GM12878 (cell line): ENCODE results near the gene SMAD5. TPM values are rescaled to one million over a fixed set of nuclear protein-coding genes. Genes with fewer than 3 reads are reported as not detected.

Experiments used
- BCL3 ChIP-seq: IDR thresholded peaks from 2 replicates; pipeline ENCODE4 v1.6.1; 2011; ENCODE audit warnings: borderline replicate concordance, low read depth, mild to moderate bottlenecking, moderate library complexity, low read length; ENCODE audit not compliant: insufficient read depth, poor library complexity, severe bottlenecking
- CBFB ChIP-seq: IDR thresholded peaks from 2 replicates; pipeline ENCODE4 v1.6.1; 2016; ENCODE audit warnings: antibody characterized with exemption, low read depth
- E4F1 ChIP-seq: fragments of 450-650 bp; IDR thresholded peaks from 2 replicates; pipeline ENCODE4 v1.6.1; 2018; ENCODE audit warnings: borderline replicate concordance, mild to moderate bottlenecking; ENCODE audit not compliant: partially characterized antibody
- ESRRA ChIP-seq: IDR thresholded peaks from 2 replicates; pipeline ENCODE4 v1.6.1; 2012; ENCODE audit warnings: mild to moderate bottlenecking, low read length, improper control_type of control experiment
- FOXM1 ChIP-seq: IDR thresholded peaks from 2 replicates; pipeline ENCODE4 v1.6.1; 2012; ENCODE audit warnings: low read depth, mild to moderate bottlenecking, inconsistent platforms, low read length, moderate library complexity
- IKZF2 ChIP-seq, 2 experiments: fragments of 450-650 bp; IDR thresholded peaks; 2 replicates each; pipeline ENCODE4 v1.6.1; 2017; ENCODE audit warnings: mild to moderate bottlenecking in 2 of 2, moderate library complexity in 2 of 2
- NFIC ChIP-seq: IDR thresholded peaks from 2 replicates; pipeline ENCODE4 v1.6.1; 2012; ENCODE audit warnings: low read depth, mild to moderate bottlenecking, inconsistent platforms, low read length, moderate library complexity
- NR2C1 ChIP-seq: fragments of 450-650 bp; IDR thresholded peaks from 2 replicates; pipeline ENCODE4 v1.6.1; 2017; ENCODE audit warnings: antibody characterized with exemption, mild to moderate bottlenecking, moderate library complexity
- SPI1 ChIP-seq: IDR thresholded peaks from 2 replicates; pipeline ENCODE4 v1.6.1; 2011; ENCODE audit warnings: low read depth, mild to moderate bottlenecking, low read length, moderate library complexity, borderline replicate concordance; ENCODE audit not compliant: insufficient read depth
- STAT1 ChIP-seq: fragments of 450-650 bp; conservative IDR thresholded peaks from 2 replicates; pipeline ENCODE4 v1.6.1; 2014; ENCODE audit warnings: antibody characterized with exemption, mild to moderate bottlenecking
- YY1 ChIP-seq: IDR thresholded peaks from 2 replicates; pipeline ENCODE4 v1.6.1; 2011; ENCODE audit warnings: low read depth, mild to moderate bottlenecking, low read length
- ZNF207 ChIP-seq: fragments of 450-650 bp; IDR thresholded peaks from 2 replicates; pipeline ENCODE4 v1.6.1; 2014; ENCODE audit warnings: antibody characterized with exemption, mild to moderate bottlenecking, borderline replicate concordance
- ZNF592 ChIP-seq: fragments of 450-650 bp; IDR thresholded peaks from 2 replicates; pipeline ENCODE4 v1.6.1; 2017; ENCODE audit warnings: mild to moderate bottlenecking, moderate library complexity
- ZZZ3 ChIP-seq: IDR thresholded peaks from 2 replicates; pipeline ENCODE4 v1.6.1; 2011; ENCODE audit warnings: low read depth; ENCODE audit not compliant: control insufficient read depth, insufficient read length
- polyA plus RNA-seq, 11 experiments: library from polyadenylated mRNA; depleted of rRNA in 4 of 11; unstranded in 6 of 11; stranded (reverse) in 5 of 11; fragments of >200 nt; fragmentation: Nextera tagmentation in 4 of 11; fragmentation: Illumina TruSeq in 1 of 11; extraction: Ambion mirVana in 4 of 11; extraction: Trizol in 1 of 11; gene quantifications; 1 replicate in 1 of 11; 2 replicates in 10 of 11; pipeline versions ENCODE4 v1.2.1 to v1.2.3, GENCODE V29; 2011 to 2016; ENCODE audit warnings: inconsistent platforms in 2 of 11, missing spikeins in 2 of 11, low read depth in 1 of 11
- total RNA-seq, 4 experiments: library from RNA; depleted of rRNA in 3 of 4; stranded (reverse); fragments of >200 nt in 3 of 4; fragmentation: Illumina TruSeq in 1 of 4; extraction: Trizol in 1 of 4; gene quantifications; 2 replicates each; pipeline versions ENCODE4 v1.2.1 to v1.2.3, GENCODE V29; 2013 to 2021
- TF ChIP-seq, protein P1 (sequence below): fragments of 450-650 bp; IDR thresholded peaks from 2 replicates; pipeline ENCODE4 v1.6.1; 2018; ENCODE audit warnings: mild to moderate bottlenecking, low read depth, moderate library complexity; ENCODE audit not compliant: partially characterized antibody
- TF ChIP-seq, protein P2 (sequence below), 3 experiments: IDR thresholded peaks in 2 of 3; conservative IDR thresholded peaks in 1 of 3; 2 replicates each; pipeline ENCODE4 v1.5.1; 2011; ENCODE audit warnings: low read depth in 3 of 3, low read length in 3 of 3, mild to moderate bottlenecking in 3 of 3, control low read depth in 2 of 3, moderate library complexity in 2 of 3, inconsistent platforms in 1 of 3, mixed read lengths in 1 of 3; ENCODE audit not compliant: control insufficient read depth in 2 of 3, insufficient read depth in 1 of 3; ENCODE audit errors: extremely low read depth in 1 of 3

The SMAD5 gene
- total and polyA plus RNA-seq, 10 of the 15 experiments (the other 5 are each of a cell fraction or from before 2014, with no cell fraction given), result 3.6 to 40.6 (median 11.7) TPM

DNA sequence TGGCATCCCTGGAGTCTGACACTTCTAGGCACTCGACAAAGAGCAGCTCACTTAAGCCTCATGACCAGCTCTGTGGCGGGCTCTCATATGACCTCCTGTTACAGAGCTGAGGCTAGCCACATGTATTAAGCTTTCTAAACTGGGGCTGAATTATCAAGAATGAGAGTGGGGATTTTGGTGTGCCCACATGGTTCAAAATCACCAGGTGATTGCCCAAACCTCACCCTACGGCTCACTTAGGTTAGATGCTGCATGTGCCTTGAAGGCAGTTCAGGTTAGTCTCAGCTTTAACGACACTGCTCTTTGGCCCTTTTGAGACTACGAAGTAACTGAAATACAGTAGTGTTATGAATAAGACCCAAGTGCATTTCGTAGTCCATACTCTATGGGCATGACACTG lies 99.7 kb downstream of the SMAD5 start (continued):
- TF ChIP-seq ZNF592, result no peak
- no peak for TF ChIP-seq CBFB
- TF ChIP-seq, protein P1, sequence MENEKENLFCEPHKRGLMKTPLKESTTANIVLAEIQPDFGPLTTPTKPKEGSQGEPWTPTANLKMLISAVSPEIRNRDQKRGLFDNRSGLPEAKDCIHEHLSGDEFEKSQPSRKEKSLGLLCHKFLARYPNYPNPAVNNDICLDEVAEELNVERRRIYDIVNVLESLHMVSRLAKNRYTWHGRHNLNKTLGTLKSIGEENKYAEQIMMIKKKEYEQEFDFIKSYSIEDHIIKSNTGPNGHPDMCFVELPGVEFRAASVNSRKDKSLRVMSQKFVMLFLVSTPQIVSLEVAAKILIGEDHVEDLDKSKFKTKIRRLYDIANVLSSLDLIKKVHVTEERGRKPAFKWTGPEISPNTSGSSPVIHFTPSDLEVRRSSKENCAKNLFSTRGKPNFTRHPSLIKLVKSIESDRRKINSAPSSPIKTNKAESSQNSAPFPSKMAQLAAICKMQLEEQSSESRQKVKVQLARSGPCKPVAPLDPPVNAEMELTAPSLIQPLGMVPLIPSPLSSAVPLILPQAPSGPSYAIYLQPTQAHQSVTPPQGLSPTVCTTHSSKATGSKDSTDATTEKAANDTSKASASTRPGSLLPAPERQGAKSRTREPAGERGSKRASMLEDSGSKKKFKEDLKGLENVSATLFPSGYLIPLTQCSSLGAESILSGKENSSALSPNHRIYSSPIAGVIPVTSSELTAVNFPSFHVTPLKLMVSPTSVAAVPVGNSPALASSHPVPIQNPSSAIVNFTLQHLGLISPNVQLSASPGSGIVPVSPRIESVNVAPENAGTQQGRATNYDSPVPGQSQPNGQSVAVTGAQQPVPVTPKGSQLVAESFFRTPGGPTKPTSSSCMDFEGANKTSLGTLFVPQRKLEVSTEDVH, result no peak
- no peak for TF ChIP-seq NR2C1
- no peak for TF ChIP-seq STAT1
- TF ChIP-seq SPI1, result no peak
- TF ChIP-seq, protein P2, sequence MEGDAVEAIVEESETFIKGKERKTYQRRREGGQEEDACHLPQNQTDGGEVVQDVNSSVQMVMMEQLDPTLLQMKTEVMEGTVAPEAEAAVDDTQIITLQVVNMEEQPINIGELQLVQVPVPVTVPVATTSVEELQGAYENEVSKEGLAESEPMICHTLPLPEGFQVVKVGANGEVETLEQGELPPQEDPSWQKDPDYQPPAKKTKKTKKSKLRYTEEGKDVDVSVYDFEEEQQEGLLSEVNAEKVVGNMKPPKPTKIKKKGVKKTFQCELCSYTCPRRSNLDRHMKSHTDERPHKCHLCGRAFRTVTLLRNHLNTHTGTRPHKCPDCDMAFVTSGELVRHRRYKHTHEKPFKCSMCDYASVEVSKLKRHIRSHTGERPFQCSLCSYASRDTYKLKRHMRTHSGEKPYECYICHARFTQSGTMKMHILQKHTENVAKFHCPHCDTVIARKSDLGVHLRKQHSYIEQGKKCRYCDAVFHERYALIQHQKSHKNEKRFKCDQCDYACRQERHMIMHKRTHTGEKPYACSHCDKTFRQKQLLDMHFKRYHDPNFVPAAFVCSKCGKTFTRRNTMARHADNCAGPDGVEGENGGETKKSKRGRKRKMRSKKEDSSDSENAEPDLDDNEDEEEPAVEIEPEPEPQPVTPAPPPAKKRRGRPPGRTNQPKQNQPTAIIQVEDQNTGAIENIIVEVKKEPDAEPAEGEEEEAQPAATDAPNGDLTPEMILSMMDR (IDR thresholded peaks at IDR 0.05 in 2 of 3, conservative IDR thresholded peaks at IDR 0.05 in 1 of 3; ENCODE audit: control insufficient read depth in 2 of 3, extremely low read depth in 1 of 3, insufficient read depth in 1 of 3, low read depth in 3 of 3, low read length in 3 of 3), result no peak
- TF ChIP-seq ZNF207, result no peak
- no peak; a peak in 1 of 4 replicates for TF ChIP-seq IKZF2 (IDR thresholded peaks at IDR 0.05)
- no peak for TF ChIP-seq YY1
- TF ChIP-seq NFIC, result no peak
- TF ChIP-seq ZZZ3, result no peak
- TF ChIP-seq BCL3, result no peak
- TF ChIP-seq FOXM1, result no peak
- TF ChIP-seq E4F1, result no peak
- no peak for TF ChIP-seq ESRRA
